NCI-H2171 (cell line): ENCODE measurements around the gene TOPORS.
"Not testable (repeated sequence)": the region's sequence is repeated elsewhere in the genome, so short reads cannot be mapped to it uniquely, and the experiment has no call there.

Experiments used
- DNase-seq: peaks from one replicate; lab custom pipeline; 2025; lab: John Stamatoyannopoulos, UW

Gene TOPORS

GRCh38 chr9:32565967-32566366 is 13.6 kb upstream of the TOPORS start:
- no peak for DNase-seq

- DNase-seq = no peak
Measured at GRCh38 chr9:32558408-32558934, 6.1 kb upstream of the TOPORS start.

- no peak for DNase-seq
Measured at GRCh38 chr9:32554591-32554990, 2.2 kb upstream of the TOPORS start.

GRCh38 chr9:32554107-32554506 is 1.7 kb upstream of the TOPORS start:
- no peak for DNase-seq

- no peak for DNase-seq
Measured at GRCh38 chr9:32551276-32552051, 922 bp downstream of the TOPORS start.

DNA sequence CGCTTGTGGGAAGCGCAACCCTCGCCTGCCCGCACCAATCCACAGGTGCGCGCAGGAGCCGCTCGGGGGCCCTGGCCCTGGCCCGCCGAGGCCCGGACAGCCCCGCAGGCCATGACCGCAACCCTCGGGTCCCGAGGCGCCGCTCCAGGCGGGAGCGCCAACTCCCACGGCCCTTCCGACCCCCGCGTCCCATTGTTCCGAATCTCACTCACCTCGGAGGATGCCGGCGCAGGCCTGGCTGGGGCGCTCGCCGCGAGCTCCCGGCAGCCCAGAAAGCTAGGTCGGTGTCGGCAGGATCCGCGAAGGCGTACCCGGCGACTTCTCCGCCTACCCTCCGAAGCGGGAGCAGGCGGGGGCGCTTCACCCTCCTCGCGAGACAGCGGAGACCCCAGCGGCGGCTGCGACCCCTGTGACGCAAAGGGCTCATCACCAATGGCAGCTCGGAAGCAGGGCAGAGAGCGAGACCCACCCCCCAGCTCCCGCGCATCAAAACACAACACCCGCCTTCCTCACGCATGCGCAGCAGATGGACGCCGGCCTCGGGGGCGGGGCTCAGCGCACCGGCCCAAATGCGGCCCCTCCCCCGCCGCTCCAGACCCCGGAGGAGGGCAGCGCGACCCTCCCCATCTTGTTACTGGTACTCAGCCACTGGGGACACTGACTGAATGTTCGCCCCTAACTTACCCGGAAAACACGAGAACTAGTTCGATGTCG is 1.7 kb downstream of the TOPORS start:
- peak; percentile 75 for DNase-seq

DNA sequence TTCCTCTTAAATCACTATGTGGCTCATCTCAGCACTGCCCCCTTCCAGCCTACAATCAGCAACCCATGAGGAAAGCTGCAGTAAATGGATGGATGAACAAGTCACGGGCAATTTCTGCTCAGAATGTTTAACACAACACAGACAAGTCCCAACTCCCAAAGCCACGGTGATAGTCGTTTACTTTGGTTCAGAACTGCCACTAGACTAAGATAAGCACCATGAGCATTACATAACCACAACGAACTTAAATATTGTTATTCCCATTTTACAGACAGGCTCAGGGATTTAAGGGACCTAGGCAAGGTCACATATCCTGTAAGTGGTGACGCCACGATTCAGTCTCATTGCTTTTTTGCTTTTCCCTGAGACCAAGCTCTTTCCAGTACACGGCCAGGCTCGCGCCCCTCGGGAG is 2.2 kb downstream of the TOPORS start:
- DNase-seq = no peak

DNA sequence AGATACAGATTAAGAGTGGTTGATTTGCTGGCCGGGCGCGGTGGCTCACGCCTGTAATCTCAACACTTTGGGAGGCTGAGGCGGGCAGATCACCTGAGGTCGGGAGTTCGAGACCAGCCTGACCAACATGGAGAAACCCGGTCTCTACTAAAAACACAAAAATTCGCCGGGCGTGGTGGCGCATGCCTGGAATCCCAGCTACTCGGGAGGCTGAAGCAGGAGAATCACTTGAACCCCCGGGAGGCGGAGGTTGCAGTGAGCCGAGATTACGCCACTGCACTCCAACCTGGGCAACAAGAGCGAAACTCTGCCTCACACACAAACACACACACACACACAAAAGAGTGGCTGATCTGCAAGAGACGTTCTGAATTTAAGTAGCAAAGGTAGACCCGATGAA is 4.2 kb downstream of the TOPORS start:
- not testable (repeated sequence) for DNase-seq

- DNase-seq = no peak
Measured at GRCh38 chr9:32545884-32546283, 6.5 kb downstream of the TOPORS start.

GRCh38 chr9:32543047-32543446 is 9.3 kb downstream of the TOPORS start:
- DNase-seq = no peak

- no peak for DNase-seq
Measured at GRCh38 chr9:32533816-32534215, 18.6 kb downstream of the TOPORS start.

DNA sequence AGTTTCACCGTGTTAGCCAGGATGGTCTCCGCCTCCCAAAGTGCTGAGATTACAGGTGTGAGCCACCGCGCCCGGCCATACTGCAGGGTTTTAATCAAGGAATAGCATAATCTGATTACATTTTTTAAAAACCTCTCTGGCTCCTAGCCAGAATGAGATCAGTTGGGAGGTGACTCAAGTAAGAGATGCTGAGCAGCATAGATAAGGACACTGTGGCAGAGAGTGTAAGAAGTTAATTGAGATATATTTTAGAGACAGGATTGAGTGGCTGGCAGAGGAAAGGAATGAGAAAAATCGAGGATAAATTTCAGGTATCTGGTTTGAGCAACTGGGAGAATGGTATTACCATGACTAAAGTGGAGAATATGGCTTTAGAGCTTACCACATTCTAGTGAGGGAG is 19.1 kb downstream of the TOPORS start:
- no peak for DNase-seq

DNA sequence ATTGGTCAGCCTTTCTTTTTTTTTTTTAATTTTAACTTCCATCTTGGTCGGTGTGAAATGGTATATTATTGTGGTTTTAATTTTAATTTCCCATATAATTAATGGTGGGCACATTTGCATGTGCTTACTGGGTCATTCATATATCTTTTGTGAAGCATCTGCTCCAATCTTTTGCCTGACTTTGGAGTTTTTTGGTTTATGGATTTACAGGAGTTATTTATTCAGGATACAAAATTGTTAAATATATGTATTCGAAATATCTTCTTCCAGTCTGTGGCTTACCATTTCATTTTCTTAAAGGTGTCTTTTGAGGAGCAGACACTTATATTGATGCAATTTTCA is 25.7 kb downstream of the TOPORS start:
- no peak for DNase-seq

DNA sequence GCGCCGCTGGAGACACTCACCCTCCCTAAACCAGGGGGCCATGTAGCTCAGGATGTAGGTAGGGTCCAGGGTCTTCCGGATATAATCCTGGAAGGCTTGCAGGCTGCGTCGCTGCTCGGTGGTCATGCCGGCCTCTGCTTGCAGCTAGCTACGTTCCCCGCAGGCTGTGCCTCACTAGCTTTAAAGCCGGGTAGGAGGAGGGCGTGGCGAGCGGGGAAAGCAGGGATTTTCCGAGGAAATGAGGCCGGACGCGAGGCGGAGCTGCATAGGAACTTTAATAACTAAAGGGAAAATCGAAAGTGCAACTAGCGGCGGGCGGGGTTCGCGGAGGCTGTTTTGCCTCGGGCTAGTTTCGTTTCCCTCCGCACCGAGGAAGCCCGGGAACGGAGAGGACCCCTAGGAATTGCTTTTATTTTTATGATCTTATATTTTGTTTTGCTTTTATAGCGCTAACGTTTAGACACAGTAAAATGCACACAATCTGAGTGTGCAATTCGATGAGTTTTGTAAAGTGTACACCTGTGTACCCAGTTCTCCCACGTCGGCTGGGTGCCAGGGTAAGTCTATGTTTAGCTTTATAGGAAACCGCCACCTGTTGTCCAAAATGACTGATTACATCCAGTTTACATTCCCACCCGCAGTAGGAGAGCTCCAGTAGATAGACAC is 26.2 kb downstream of the TOPORS start, which contains the start of gene RIGI:
RIGI (minus strand) TSS at position 156 of the 666 bp plus-strand sequence; CDS start at position 126, 30 bp downstream.
- peak; percentile 11 for DNase-seq

DNA sequence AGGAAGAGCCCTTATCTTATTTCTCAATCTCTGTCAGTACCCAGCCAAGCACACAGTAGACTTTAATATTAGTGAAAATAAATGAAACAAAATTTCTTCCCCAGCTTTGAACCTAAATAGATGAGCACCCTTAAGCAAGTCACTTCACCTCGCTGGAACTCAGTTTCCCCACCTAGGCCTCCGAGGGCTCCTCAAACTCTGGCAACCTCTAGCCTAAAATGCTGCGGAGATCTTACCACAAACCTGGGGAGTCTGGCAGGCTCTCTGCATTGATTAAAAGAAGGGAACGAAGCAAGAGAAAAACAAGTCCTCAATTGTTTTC is 26.7 kb downstream of the TOPORS start:
- DNase-seq = no peak

GRCh38 chr9:32524892-32525708 is 27.3 kb downstream of the TOPORS start:
- no peak for DNase-seq

GRCh38 chr9:32524558-32524891 is 27.9 kb downstream of the TOPORS start:
- not testable (repeated sequence) for DNase-seq

DNA sequence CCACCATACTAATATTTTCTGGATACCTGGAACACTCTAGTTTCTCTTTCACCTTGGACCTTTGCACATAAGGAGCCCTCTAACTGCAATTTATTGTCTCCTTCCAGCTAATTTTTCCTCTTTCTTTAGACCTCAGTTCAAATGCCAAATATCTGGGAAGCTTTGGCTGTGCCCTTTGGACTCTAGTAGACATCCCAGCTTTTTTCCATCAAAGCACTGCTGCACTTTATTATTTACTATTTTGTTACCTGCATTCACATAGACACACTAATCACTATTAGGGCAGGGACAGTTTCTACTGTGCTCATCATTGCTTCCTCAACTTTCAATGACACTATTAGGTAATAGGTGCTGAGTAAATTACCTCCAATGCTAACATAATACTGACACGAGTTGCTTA is 28.5 kb downstream of the TOPORS start:
- no peak for DNase-seq

DNA sequence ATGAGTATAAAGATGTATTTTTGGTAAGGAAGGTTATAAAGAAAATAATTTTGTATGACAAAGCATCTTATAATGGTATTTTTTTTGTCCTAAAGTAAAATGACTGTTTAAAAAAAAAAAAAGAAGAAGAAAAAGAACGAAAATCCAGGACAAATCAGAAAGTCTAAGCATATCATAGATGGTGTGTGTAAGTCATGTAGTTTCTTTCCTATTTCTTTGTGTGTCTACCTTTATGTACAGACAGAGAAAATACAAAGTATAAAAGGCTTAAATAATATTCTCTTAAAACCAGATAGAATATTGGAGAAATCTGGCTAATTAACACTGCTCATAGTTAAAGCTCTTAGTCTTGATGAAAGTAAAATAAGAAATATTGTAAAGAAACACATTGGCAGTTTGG is 34.1 kb downstream of the TOPORS start:
- no peak for DNase-seq

- no peak for DNase-seq
Measured at GRCh38 chr9:32516241-32516640, 36.1 kb downstream of the TOPORS start.

DNA sequence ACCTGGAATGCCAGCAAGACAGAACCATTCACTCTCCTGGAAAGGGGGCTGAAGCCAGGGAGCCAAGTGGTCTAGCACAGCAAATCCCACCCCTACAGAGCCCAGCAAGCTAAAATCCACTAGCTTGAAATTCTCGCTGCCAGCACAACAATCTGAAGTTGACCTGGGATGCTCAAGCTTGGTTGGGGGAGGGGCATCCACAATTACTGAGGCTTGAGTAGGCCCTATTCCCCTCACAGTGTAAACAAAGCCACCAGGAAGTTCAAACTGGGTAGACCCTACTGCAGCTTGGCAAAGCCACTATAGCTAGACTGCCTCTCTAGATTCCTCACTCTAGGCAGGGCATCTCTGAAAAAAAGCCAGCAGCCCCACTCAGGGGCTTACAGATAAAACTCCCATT is 43.7 kb downstream of the TOPORS start:
- no peak for DNase-seq

DNA sequence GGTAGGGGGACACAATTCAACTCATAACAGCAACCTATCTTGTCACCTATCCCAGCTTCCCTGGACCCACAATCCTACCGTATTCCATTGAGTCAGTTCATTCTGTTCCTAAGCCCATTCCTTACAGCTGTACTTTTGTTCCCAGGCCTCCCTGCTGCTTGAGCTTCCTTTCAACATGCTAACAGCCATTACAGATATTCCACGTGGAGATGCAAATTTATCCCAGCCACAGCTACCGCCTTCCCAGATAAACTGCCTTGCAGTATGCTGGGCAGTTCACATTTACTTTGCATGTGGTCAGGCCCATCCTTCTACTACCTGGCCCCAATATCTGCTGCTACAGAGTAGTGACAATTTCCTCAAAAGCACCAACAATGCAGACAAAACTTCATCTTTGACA is 49.4 kb downstream of the TOPORS start:
- DNase-seq = no peak
